ENCODE data around the gene EIF1. TPM values are rescaled to one million over a fixed set of nuclear protein-coding genes. Genes with fewer than 3 reads are reported as not detected.
A peak's percentile ranks its signal among the peaks of the same experiment; 100 is the strongest.

Gene EIF1
- total RNA-seq, 1 experiment from 2014 or later: 1,082 TPM

- TF ChIP-seq, protein P1, sequence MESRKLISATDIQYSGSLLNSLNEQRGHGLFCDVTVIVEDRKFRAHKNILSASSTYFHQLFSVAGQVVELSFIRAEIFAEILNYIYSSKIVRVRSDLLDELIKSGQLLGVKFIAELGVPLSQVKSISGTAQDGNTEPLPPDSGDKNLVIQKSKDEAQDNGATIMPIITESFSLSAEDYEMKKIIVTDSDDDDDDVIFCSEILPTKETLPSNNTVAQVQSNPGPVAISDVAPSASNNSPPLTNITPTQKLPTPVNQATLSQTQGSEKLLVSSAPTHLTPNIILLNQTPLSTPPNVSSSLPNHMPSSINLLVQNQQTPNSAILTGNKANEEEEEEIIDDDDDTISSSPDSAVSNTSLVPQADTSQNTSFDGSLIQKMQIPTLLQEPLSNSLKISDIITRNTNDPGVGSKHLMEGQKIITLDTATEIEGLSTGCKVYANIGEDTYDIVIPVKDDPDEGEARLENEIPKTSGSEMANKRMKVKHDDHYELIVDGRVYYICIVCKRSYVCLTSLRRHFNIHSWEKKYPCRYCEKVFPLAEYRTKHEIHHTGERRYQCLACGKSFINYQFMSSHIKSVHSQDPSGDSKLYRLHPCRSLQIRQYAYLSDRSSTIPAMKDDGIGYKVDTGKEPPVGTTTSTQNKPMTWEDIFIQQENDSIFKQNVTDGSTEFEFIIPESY (IDR thresholded peaks at IDR 0.05; ENCODE audit: extremely low read depth, insufficient replicate concordance, low read length): no peak
- TF ChIP-seq CBX3 (IDR thresholded peaks at IDR 0.05; ENCODE audit: low read depth): no peak
- TF ChIP-seq, protein P2, sequence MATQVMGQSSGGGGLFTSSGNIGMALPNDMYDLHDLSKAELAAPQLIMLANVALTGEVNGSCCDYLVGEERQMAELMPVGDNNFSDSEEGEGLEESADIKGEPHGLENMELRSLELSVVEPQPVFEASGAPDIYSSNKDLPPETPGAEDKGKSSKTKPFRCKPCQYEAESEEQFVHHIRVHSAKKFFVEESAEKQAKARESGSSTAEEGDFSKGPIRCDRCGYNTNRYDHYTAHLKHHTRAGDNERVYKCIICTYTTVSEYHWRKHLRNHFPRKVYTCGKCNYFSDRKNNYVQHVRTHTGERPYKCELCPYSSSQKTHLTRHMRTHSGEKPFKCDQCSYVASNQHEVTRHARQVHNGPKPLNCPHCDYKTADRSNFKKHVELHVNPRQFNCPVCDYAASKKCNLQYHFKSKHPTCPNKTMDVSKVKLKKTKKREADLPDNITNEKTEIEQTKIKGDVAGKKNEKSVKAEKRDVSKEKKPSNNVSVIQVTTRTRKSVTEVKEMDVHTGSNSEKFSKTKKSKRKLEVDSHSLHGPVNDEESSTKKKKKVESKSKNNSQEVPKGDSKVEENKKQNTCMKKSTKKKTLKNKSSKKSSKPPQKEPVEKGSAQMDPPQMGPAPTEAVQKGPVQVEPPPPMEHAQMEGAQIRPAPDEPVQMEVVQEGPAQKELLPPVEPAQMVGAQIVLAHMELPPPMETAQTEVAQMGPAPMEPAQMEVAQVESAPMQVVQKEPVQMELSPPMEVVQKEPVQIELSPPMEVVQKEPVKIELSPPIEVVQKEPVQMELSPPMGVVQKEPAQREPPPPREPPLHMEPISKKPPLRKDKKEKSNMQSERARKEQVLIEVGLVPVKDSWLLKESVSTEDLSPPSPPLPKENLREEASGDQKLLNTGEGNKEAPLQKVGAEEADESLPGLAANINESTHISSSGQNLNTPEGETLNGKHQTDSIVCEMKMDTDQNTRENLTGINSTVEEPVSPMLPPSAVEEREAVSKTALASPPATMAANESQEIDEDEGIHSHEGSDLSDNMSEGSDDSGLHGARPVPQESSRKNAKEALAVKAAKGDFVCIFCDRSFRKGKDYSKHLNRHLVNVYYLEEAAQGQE (IDR thresholded peaks at IDR 0.05; ENCODE audit: low read depth): no peak
- no peak for TF ChIP-seq FOSL1 (IDR thresholded peaks at IDR 0.05; ENCODE audit: low read depth)
- TF ChIP-seq, protein P3, sequence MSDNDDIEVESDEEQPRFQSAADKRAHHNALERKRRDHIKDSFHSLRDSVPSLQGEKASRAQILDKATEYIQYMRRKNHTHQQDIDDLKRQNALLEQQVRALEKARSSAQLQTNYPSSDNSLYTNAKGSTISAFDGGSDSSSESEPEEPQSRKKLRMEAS (IDR thresholded peaks at IDR 0.05): no peak
These were observed 36.2 kb upstream of the EIF1 start (continued) for GRCh38 chr17:41652461-41652970.

- ChIA-PET CTCF (interaction anchor here (1.0 to 11.1 kb wide), 4 partner anchors 10 to 1038 kb away, joined by 3 to 217 read pairs (median 18); no protein-coding TSS in a partner anchor), POLR2A (interaction anchor here (1.1 to 1.6 kb wide), 5 partner anchors 10 to 131 kb away, joined by 3 to 12 read pairs (median 4); partner anchors contain the start of genes EIF1 and KRT19), RAD21 (ENCODE audit: low non-redundant PET in 1 of 2, low total read pairs in 2 of 2, uncharacterized antibody in 2 of 2, unreplicated experiment in 2 of 2) (interaction anchor here (0.9 to 1.4 kb wide), 4 partner anchors 9 to 105 kb away, joined by 3 to 5 read pairs (median 4); no protein-coding TSS in a partner anchor)
- Histone ChIP-seq H3K79me2 (ENCODE audit: insufficient read depth, low read length) (no peaks in the 10 kb centered on the region), H3K9me2 (ENCODE audit: insufficient read depth) (no peaks in the 10 kb centered on the region), H3K36me3 (ENCODE audit: control insufficient read depth in 1 of 2, insufficient read depth in 2 of 2, low read length in 2 of 2) (no peaks in the 10 kb centered on the region), H4K20me1 (ENCODE audit: insufficient read depth) (no peaks in the 10 kb centered on the region), H3K27me3 (ENCODE audit: insufficient read depth, low read length) (no peaks in the 10 kb centered on the region), H3K4me3 (replicated peaks in 1 of 2; ENCODE audit: low read depth in 1 of 2, low read length in 2 of 2) (0 out of 4 replicates have a peak overlapping the region, but pooled peaks of 1 of the 2 experiments have one; percentile 16), H3K27ac (ENCODE audit: low read depth, low read length) (peak overlapping the region; percentile 71), H3K9me3 (ENCODE audit: control insufficient read depth in 1 of 2, insufficient read depth in 1 of 2, low read depth in 1 of 2, low read length in 2 of 2) (no peaks in the 10 kb centered on the region), H2AFZ (ENCODE audit: low read depth, low read length, poor library complexity, severe bottlenecking) (no peak overlapping the region), H3K9ac (ENCODE audit: low read length) (peak overlapping the region; percentile 67), H3K4me1 (ENCODE audit: control insufficient read depth in 1 of 2, insufficient read depth in 2 of 2, low read length in 2 of 2) (peaks cover 48 to 87% of the 10 kb centered on the region in 2 experiments), H3K4me2 (ENCODE audit: low read length) (peak overlapping the region; percentile 82)
- ATAC-seq (no peak), DNase-seq (ENCODE audit: low read depth, low spot score) (no peak)
- intact Hi-C loops (cut with micrococcal nuclease): no loop called here
- no TSS peak for BruUV-seq (replicated peaks)
- TF ChIP-seq RAD21 (IDR thresholded peaks at IDR 0.05; ENCODE audit: low read depth): no peak
- TF ChIP-seq, protein P4, sequence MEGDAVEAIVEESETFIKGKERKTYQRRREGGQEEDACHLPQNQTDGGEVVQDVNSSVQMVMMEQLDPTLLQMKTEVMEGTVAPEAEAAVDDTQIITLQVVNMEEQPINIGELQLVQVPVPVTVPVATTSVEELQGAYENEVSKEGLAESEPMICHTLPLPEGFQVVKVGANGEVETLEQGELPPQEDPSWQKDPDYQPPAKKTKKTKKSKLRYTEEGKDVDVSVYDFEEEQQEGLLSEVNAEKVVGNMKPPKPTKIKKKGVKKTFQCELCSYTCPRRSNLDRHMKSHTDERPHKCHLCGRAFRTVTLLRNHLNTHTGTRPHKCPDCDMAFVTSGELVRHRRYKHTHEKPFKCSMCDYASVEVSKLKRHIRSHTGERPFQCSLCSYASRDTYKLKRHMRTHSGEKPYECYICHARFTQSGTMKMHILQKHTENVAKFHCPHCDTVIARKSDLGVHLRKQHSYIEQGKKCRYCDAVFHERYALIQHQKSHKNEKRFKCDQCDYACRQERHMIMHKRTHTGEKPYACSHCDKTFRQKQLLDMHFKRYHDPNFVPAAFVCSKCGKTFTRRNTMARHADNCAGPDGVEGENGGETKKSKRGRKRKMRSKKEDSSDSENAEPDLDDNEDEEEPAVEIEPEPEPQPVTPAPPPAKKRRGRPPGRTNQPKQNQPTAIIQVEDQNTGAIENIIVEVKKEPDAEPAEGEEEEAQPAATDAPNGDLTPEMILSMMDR (IDR thresholded peaks at IDR 0.05 in 2 of 3, conservative IDR thresholded peaks at IDR 0.05 in 1 of 3; ENCODE audit: borderline replicate concordance in 1 of 3, insufficient read depth in 1 of 3, low read depth in 2 of 3, low read length in 2 of 3): no peak
- TF ChIP-seq EZH2 (IDR thresholded peaks at IDR 0.05): no peak
- TF ChIP-seq, protein P1 (IDR thresholded peaks at IDR 0.05; ENCODE audit: extremely low read depth, insufficient replicate concordance, low read length): no peak
- TF ChIP-seq ZFX (IDR thresholded peaks at IDR 0.05): no peak
- no peak for TF ChIP-seq CBX3 (IDR thresholded peaks at IDR 0.05; ENCODE audit: low read depth)
- TF ChIP-seq SRF (IDR thresholded peaks at IDR 0.05; ENCODE audit: low read depth): no peak
- TF ChIP-seq ELF1 (IDR thresholded peaks at IDR 0.05; ENCODE audit: borderline replicate concordance, low read depth): no peak
- no peak for TF ChIP-seq ZNF274 (IDR thresholded peaks at IDR 0.05; ENCODE audit: low read depth, low read length)
- no peak for TF ChIP-seq EGR1 (IDR thresholded peaks at IDR 0.05; ENCODE audit: low read depth)
- TF ChIP-seq, protein P3 (IDR thresholded peaks at IDR 0.05): no peak
These were observed 35.3 kb upstream of the EIF1 start for GRCh38 chr17:41653421-41653820.

Measured in HCT116 (cell line).